Lower leg skin (tissue), 4 donors: ENCODE measurements around the gene AK2. TPM values are rescaled to one million over a fixed set of nuclear protein-coding genes. Genes with fewer than 3 reads are reported as not detected.

Experiments used
- DNase-seq, 2 donors: peaks; one replicate each; pipeline ENCODE4 v3.0.0-alpha.2; 2019; ENCODE audit warnings: low spot score in 2 of 2
- H3K4me3 ChIP-seq: fragments of 200-600 bp; sonication (generic); 2 replicates; pipeline ENCODE4 v1.5.1; 2017; ENCODE audit warnings: mild to moderate bottlenecking, low read depth; ENCODE audit not compliant: poor library complexity, severe bottlenecking
- POLR2A ChIP-seq, 2 donors: fragments of 450-650 bp; IDR thresholded peaks; one replicate each; pipeline ENCODE4 v1.6.1; 2016 to 2017; ENCODE audit warnings: antibody characterized with exemption in 2 of 2, mild to moderate bottlenecking in 1 of 2, moderate library complexity in 1 of 2
- WGBS, 2 donors: methylation state at CpG; one replicate each; pipeline ENCODE4 v1.1.5; 2018; 5-methylcytosine and 5-hydroxymethylcytosine counted together
- intact Hi-C: fragments of 100-400 bp; cut with DNase I; formaldehyde crosslinking; loops from one replicate; pipeline ENCODE4 v1.15.0; 2023; ENCODE audit warnings: low total_unique reads
- total RNA-seq, 4 donors: library from RNA; depleted of rRNA; stranded (reverse); fragments of >200 nt; gene quantifications; one replicate each; pipeline ENCODE4 v1.1.0, GENCODE V29; 2016
- TF ChIP-seq, protein P1 (sequence below), 3 donors: fragments of 450-650 bp; IDR thresholded peaks; one replicate each; pipeline ENCODE4 v1.5.1; 2016; ENCODE audit warnings: antibody characterized with exemption in 3 of 3, mild to moderate bottlenecking in 3 of 3, moderate library complexity in 2 of 3

The AK2 gene
- total RNA-seq, 4 donors from 2014 or later = 90.0 to 247 (median 144) TPM

DNA sequence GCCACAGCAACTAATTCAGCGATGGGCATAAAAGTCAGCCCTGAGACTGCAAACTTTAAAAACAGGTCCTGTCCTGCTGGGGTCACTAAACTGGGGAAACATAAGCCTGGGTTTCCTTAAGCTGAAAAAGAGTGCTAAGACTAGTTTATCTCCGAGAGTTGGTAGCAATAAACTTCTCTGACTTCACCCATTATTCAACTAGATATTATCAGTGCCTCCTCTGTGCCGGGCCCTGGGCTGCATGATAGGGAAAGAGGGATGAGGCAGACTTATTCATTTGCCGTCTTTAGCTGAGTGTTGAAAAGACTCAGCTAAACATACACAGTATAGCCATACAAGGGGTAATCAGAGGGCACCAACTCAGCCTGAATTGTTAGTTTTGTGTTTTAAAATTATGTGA lies 33.0 kb downstream of the AK2 start:
- intact Hi-C loops = no loop called here
- no peak for TF ChIP-seq POLR2A (IDR thresholded peaks at IDR 0.05)
- TF ChIP-seq, protein P1, sequence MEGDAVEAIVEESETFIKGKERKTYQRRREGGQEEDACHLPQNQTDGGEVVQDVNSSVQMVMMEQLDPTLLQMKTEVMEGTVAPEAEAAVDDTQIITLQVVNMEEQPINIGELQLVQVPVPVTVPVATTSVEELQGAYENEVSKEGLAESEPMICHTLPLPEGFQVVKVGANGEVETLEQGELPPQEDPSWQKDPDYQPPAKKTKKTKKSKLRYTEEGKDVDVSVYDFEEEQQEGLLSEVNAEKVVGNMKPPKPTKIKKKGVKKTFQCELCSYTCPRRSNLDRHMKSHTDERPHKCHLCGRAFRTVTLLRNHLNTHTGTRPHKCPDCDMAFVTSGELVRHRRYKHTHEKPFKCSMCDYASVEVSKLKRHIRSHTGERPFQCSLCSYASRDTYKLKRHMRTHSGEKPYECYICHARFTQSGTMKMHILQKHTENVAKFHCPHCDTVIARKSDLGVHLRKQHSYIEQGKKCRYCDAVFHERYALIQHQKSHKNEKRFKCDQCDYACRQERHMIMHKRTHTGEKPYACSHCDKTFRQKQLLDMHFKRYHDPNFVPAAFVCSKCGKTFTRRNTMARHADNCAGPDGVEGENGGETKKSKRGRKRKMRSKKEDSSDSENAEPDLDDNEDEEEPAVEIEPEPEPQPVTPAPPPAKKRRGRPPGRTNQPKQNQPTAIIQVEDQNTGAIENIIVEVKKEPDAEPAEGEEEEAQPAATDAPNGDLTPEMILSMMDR (IDR thresholded peaks at IDR 0.05) = no peak
- no peak for DNase-seq
- 57 to 72% methylated on average over 4 of the region's 4 CpGs for WGBS, 2 donors
- H3K4me3 ChIP-seq = no peak overlapping the region

DNA sequence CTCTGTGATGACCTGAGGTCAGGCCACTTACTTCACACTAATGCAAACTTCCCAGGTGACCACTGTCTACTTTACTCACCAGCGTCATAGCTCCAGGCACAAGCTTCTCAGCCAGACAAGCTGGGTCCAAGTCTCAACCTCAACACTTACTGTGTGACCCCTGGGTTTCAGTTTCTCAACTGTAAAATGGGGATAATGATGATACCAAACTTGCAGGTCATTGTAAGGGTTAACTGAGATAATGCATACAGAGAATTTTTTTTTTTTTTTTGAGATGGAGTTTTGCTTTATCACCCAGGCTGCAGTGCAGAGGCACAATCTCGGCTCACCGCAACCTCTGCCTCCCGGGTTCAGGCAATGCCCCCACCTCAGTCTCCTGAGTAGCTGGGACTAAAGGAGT lies 34.7 kb downstream of the AK2 start:
- H3K4me3 ChIP-seq = no peak overlapping the region
- TF ChIP-seq POLR2A (IDR thresholded peaks at IDR 0.05) = no peak
- intact Hi-C loops = no loop called here
- DNase-seq = no peak
- 96 to 97% methylated on average over 4 of the region's 4 CpGs for WGBS, 2 donors

DNA sequence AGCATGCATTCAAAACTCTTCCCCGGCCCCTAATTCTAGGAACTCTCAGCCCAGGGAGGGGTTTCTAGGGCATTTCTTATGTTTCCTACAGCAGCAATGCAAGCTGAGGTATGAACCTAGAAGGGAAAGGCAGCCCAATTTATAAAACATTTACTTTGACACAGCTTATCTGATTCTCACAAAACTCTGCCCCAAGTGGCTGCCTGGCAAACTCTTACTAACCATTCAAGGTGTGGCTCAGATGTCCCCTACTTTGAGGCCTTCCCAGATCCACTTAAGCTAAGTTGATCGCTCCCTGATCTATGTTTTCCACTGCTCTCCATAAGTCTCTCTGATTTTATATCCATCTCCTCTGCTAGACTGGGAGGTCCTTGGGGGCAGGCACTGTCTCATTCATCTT lies 35.4 kb downstream of the AK2 start:
- WGBS, 2 donors = 86 to 87% methylated on average over 2 of the region's 2 CpGs
- no peak for DNase-seq
- no peak for TF ChIP-seq POLR2A (IDR thresholded peaks at IDR 0.05)
- TF ChIP-seq, protein P1 (IDR thresholded peaks at IDR 0.05) = no peak
- H3K4me3 ChIP-seq = no peak overlapping the region
- intact Hi-C loops = no loop called here

DNA sequence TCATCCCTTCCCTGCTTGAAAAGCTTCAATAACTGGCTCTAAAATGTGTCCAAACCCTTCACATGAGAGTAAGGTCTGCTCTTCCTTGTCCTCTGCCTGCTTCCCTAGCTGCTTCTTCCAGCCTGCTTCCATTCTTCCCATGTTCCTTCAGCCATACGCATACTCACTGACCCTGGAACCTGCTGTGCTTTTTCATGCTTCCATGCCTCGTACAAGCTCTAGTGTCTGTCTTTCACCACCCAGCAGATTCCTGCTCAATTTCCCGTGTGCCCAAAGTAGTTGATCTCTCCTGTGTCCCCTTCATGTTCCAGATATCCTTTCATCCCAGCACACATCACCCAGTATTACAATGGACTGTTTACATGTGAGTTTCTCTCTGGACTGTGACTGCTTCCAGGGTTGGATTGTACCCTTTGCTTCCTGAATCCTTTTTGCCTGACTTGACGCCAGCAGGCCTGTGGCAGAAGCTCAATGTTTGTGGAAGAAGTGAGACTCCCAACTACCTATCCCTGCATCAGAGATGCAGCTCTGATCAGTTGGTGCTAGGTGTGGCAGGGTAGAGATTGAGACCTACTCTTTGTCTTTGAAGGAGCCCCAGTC lies 36.2 kb downstream of the AK2 start:
- intact Hi-C loops = no loop called here
- no peak overlapping the region for H3K4me3 ChIP-seq
- DNase-seq = no peak
- no peak for TF ChIP-seq POLR2A (IDR thresholded peaks at IDR 0.05)
- TF ChIP-seq, protein P1 (IDR thresholded peaks at IDR 0.05) = no peak
- 82 to 83% methylated on average over 4 of the region's 4 CpGs for WGBS, 2 donors

DNA sequence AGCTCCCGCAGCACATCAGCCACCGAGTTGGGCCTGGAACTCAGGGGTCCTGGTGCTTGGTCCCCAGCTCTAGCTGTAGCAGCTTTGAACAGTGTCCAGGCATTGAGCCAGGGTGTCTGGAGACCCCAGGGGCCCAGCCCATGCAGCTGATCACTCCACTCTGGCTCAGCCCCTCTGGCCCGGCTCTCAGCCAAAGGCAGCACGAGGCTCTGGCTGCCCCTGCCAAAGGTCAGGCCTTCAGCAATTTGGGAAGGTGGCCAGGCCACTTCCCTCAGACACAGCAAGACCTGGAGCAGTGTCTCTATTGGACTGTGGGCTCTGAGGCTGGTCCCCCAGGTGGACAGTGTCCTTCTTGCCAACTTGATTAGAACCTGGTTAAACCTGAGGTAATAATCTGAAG lies 37.7 kb downstream of the AK2 start:
- DNase-seq = no peak
- no peak overlapping the region for H3K4me3 ChIP-seq
- 76% methylated on average over 4 of the region's 4 CpGs; no CpG with 5 or more reads in 1 of the 2 donors for WGBS, 2 donors
- TF ChIP-seq POLR2A (IDR thresholded peaks at IDR 0.05) = no peak
- TF ChIP-seq, protein P1 (IDR thresholded peaks at IDR 0.05) = no peak
- intact Hi-C loops = no loop called here

DNA sequence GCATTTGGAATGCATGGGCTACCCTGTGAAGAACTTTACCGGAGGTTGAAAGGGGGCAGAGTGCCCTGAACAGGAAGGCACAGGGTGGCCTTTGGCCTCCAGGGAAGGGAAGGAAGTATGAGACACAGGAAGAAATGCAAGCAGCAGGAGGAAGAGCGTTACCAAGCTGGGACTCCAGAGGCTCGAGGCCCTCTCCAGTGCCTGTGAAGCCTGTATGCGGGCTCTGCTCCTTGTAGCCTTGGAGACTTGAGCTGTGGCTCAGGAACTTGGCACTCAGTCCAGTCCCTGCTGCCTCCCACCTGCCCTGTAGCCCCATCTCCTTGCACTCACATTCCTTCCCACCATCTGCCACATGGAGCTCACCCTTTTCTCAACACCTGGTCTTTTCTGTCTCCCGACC lies 38.6 kb downstream of the AK2 start:
- WGBS, 2 donors = 64 to 78% methylated on average over 5 of the region's 5 CpGs
- DNase-seq = no peak
- intact Hi-C loops = no loop called here
- TF ChIP-seq, protein P1 (IDR thresholded peaks at IDR 0.05) = no peak
- no peak for TF ChIP-seq POLR2A (IDR thresholded peaks at IDR 0.05)
- no peak overlapping the region for H3K4me3 ChIP-seq
